B cell (primary cell): ENCODE measurements around the gene LRP1. TPM values are rescaled to one million over a fixed set of nuclear protein-coding genes. Genes with fewer than 3 reads are reported as not detected.

ENCODE experiments used
- ATAC-seq: fragments of 200-7000 bp; cut with Tn5 transposase; one replicate; pipeline ENCODE4 v1.10.0; 2021; ENCODE audit warnings: low read depth, mild to moderate bottlenecking, moderate number of reproducible peaks, moderate library complexity
- CTCF ChIA-PET: fragments of 350-600 bp; sonication (Branson Sonifier 250); formaldehyde crosslinking; loops from one replicate; lab custom pipeline; 2021; ENCODE audit warnings: antibody characterized with exemption, inconsistent platforms; lab: Charles Lee
- POLR2A ChIA-PET: fragments of 350-600 bp; sonication (Branson Sonifier 250); formaldehyde crosslinking; loops from one replicate; lab custom pipeline; 2021; ENCODE audit warnings: antibody characterized with exemption; lab: Charles Lee
- DNase-seq: peaks from one replicate; pipeline ENCODE4 v3.0.0; 2013
- H2AFZ ChIP-seq: 2 replicates; pipeline ENCODE4 v1.6.1; 2012; ENCODE audit warnings: mild to moderate bottlenecking, low read depth, low read length; ENCODE audit not compliant: insufficient read depth, poor library complexity, severe bottlenecking
- H3K27ac ChIP-seq, 2 donors: 1 replicate in 1 of 2; 2 replicates in 1 of 2; pipeline ENCODE4 v1.5.1; 2012 to 2013; ENCODE audit warnings: low read length in 2 of 2, mild to moderate bottlenecking in 2 of 2, moderate library complexity in 1 of 2
- H3K27me3 ChIP-seq, 4 experiments: fragments of 200-600 bp in 1 of 4; sonication (generic) in 1 of 4; replicated peaks in 1 of 4; 1 replicate in 2 of 4; 2 replicates in 2 of 4; pipeline versions ENCODE4 v1.6.1 to v1.7.0; 2013 to 2016; ENCODE audit warnings: low read length in 3 of 4, mild to moderate bottlenecking in 2 of 4, mixed read lengths in 1 of 4, moderate library complexity in 1 of 4; ENCODE audit not compliant: insufficient read depth in 4 of 4, control insufficient read depth in 3 of 4; ENCODE audit errors: control extremely low read depth in 1 of 4
- H3K36me3 ChIP-seq, 2 experiments: replicated peaks in 1 of 2; 1 replicate in 1 of 2; 2 replicates in 1 of 2; pipeline versions ENCODE4 v1.6.1 to v1.7.1; 2013; ENCODE audit warnings: low read length in 1 of 2; ENCODE audit not compliant: insufficient read depth in 2 of 2, control insufficient read depth in 1 of 2; ENCODE audit errors: control extremely low read depth in 1 of 2, extremely low read depth in 1 of 2
- H3K4me1 ChIP-seq, 2 donors: fragments of 200-600 bp in 1 of 2; sonication (generic) in 1 of 2; 1 replicate in 1 of 2; 2 replicates in 1 of 2; pipeline versions ENCODE4 v1.5.1 to v1.6.1; 2013 to 2017; ENCODE audit warnings: low read length in 2 of 2; ENCODE audit not compliant: control insufficient read depth in 2 of 2, insufficient read depth in 2 of 2
- H3K4me2 ChIP-seq: replicated peaks from 2 replicates; pipeline ENCODE3; 2012; ENCODE audit warnings: mild to moderate bottlenecking, low read depth, low read length; ENCODE audit not compliant: poor library complexity, severe bottlenecking
- H3K4me3 ChIP-seq, 5 experiments: fragments of 200-600 bp in 1 of 5; sonication (generic) in 1 of 5; 1 replicate in 3 of 5; 2 replicates in 2 of 5; pipeline versions ENCODE4 v1.5.1 to v1.7.0; 2011 to 2016; ENCODE audit warnings: low read length in 4 of 5, mild to moderate bottlenecking in 4 of 5, low read depth in 2 of 5, control low read depth in 1 of 5, moderate library complexity in 1 of 5; ENCODE audit not compliant: insufficient read depth in 1 of 5; ENCODE audit errors: control extremely low read depth in 1 of 5, extremely low read depth in 1 of 5
- H3K79me2 ChIP-seq: fragments of 200-600 bp; sonication (generic); one replicate; pipeline ENCODE4 v1.6.0; 2016; ENCODE audit warnings: low read length; ENCODE audit not compliant: control insufficient read depth, insufficient read depth
- H3K9ac ChIP-seq: fragments of 200-600 bp; sonication (generic); 2 replicates; pipeline ENCODE4 v1.6.1; 2017; ENCODE audit warnings: mild to moderate bottlenecking, low read length, moderate library complexity
- H3K9me3 ChIP-seq, 3 donors: one replicate each; pipeline versions ENCODE4 v1.6.1 to v1.7.1; 2013; ENCODE audit warnings: low read length in 2 of 3; ENCODE audit not compliant: control insufficient read depth in 2 of 3, insufficient read depth in 1 of 3; ENCODE audit errors: control extremely low read depth in 1 of 3
- H4K20me1 ChIP-seq: 2 replicates; pipeline ENCODE4 v1.6.0; 2012; ENCODE audit warnings: mild to moderate bottlenecking, low read length; ENCODE audit not compliant: insufficient read depth, control insufficient read depth, poor library complexity, severe bottlenecking
- H3K27ac Mint-ChIP-seq: one replicate; pipeline ENCODE4 v1.8.0; 2021; ENCODE audit warnings: mixed read lengths
- H3K27me3 Mint-ChIP-seq: one replicate; pipeline ENCODE4 v1.8.0; 2021; ENCODE audit warnings: mixed read lengths
- H3K4me1 Mint-ChIP-seq: one replicate; pipeline ENCODE4 v1.8.0; 2021; ENCODE audit warnings: mixed read lengths
- H3K4me3 Mint-ChIP-seq: one replicate; pipeline ENCODE4 v1.8.0; 2021; ENCODE audit warnings: mixed read lengths
- H3K9me3 Mint-ChIP-seq: one replicate; pipeline ENCODE4 v1.8.0; 2022; ENCODE audit warnings: mixed read lengths; ENCODE audit not compliant: insufficient read depth
- EZH2 ChIP-seq: IDR thresholded peaks from 2 replicates; pipeline ENCODE4 v1.6.1; 2012; ENCODE audit warnings: borderline replicate concordance, low read depth, mild to moderate bottlenecking, moderate library complexity, low read length; ENCODE audit not compliant: insufficient read depth, poor library complexity, severe bottlenecking
- WGBS: methylation state at CpG from one replicate; pipeline ENCODE4 v1.1.5; 2013; ENCODE audit warnings: missing lambda C conversion rate; ENCODE audit not compliant: insufficient coverage; 5-methylcytosine and 5-hydroxymethylcytosine counted together
- intact Hi-C: fragments of 100-400 bp; cut with micrococcal nuclease; formaldehyde crosslinking; loops from one replicate; pipeline ENCODE4 v1.10.0; 2022
- polyA plus RNA-seq: library from polyadenylated mRNA; depleted of rRNA; stranded (reverse); fragments of >200 nt; gene quantifications from 2 replicates; pipeline ENCODE4 v1.2.3, GENCODE V29; 2012
- total RNA-seq, 2 donors: library from RNA; stranded (reverse); fragments of 120-200 nt in 1 of 2; gene quantifications; 1 replicate in 1 of 2; 2 replicates in 1 of 2; pipeline versions ENCODE4 v1.2.3 to v1.2.4, GENCODE V29; 2013 to 2022
- TF ChIP-seq, protein P1 (sequence below): fragments of 200-600 bp; IDR thresholded peaks from one replicate; pipeline ENCODE4 v1.8.0; 2022; ENCODE audit warnings: antibody characterized with exemption, mild to moderate bottlenecking

The LRP1 gene
- total and polyA plus RNA-seq, 2 donors (not counting 1 experiment from before 2014, with no cell fraction given): 2.0 to 4.1 TPM

DNA sequence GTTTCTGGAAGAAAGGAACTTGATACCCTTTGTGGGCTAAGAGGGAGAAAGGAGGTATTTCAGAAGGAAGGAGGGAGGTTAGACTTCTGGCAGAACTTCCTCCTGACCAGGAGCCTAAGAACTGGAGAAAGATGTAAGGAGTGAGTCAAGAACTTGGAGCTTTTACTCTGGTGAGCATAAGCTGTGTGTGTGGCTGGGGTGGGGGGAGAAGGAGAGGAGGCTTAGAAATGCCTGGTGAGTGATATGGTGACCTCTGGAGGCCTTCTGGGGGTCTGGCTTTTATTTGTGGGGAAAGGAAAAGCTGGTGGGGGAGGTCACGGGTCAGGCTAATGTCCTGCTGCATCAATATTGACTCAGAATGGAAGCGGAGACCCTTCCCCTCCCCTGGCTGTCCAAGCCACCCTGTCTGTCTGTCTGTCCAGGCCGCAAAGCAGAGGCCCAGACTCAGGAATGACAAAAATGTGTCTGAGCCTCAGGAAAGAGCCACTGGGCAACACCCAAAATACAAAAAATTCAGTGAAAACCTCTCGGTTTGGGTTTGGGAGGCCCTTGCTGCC lies 4.8 kb downstream of the LRP1 start:
- Histone ChIP-seq H3K36me3 (no peaks in the 10 kb centered on the region), H3K4me2 (no peak overlapping the region), H3K9ac (no peak overlapping the region), H3K27ac (no peak overlapping the region), H3K79me2 (no peaks in the 10 kb centered on the region), H2AFZ (no peak overlapping the region), H4K20me1 (no peaks in the 10 kb centered on the region), H3K4me3 (no peak overlapping the region), H3K9me3 (no peaks in the 10 kb centered on the region), H3K4me1 (peaks cover 6 to 8% of the 10 kb centered on the region in 2 donors), H3K27me3 (peaks cover 0 to 13% (median 3%) of the 10 kb centered on the region in 4 experiments)
- 92% methylated on average over 3 of the region's 4 CpGs for WGBS
- DNase-seq (no peak), ATAC-seq (no peak)
- ChIA-PET CTCF (interaction anchor here (0.5 to 1.1 kb wide), 2 partner anchors 31 to 41 kb away, joined by 3 to 6 read pairs; no protein-coding TSS in a partner anchor), POLR2A (no interaction called here)
- TF ChIP-seq EZH2: no peak
- TF ChIP-seq, protein P1, sequence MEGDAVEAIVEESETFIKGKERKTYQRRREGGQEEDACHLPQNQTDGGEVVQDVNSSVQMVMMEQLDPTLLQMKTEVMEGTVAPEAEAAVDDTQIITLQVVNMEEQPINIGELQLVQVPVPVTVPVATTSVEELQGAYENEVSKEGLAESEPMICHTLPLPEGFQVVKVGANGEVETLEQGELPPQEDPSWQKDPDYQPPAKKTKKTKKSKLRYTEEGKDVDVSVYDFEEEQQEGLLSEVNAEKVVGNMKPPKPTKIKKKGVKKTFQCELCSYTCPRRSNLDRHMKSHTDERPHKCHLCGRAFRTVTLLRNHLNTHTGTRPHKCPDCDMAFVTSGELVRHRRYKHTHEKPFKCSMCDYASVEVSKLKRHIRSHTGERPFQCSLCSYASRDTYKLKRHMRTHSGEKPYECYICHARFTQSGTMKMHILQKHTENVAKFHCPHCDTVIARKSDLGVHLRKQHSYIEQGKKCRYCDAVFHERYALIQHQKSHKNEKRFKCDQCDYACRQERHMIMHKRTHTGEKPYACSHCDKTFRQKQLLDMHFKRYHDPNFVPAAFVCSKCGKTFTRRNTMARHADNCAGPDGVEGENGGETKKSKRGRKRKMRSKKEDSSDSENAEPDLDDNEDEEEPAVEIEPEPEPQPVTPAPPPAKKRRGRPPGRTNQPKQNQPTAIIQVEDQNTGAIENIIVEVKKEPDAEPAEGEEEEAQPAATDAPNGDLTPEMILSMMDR: no peak
- intact Hi-C loops: no loop called here
- Mint-ChIP-seq H3K9me3 (no peaks in the 10 kb centered on the region), H3K4me3 (no peak overlapping the region), H3K4me1 (peaks cover 9% of the 10 kb centered on the region), H3K27ac (no peak overlapping the region), H3K27me3 (peaks cover 14% of the 10 kb centered on the region)

DNA sequence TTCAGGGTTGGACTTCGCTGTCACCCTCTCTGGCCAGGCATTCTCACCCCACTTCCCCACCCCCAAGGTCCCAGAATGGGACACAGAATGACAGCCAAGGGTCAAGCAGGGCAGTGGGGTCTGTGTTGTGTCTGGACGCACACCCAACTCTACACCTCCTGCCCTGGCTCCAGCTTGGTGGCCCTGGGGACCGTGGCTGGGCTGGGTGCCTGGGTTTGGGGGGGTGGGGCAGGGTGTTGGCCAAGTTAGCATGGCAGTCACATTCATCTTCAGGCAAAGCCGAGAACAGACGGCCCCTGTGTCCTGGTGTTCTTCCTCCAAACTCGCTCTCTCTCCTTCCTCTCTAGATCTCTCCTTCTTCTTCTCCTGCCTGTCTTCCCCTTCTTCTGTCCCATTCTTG lies 5.6 kb downstream of the LRP1 start:
- H3K9ac ChIP-seq: no peak overlapping the region
- H2AFZ ChIP-seq: no peak overlapping the region
- H3K36me3 ChIP-seq: no peaks in the 10 kb centered on the region
- TF ChIP-seq, protein P1: no peak
- TF ChIP-seq EZH2: no peak
- no peak for DNase-seq
- peaks cover 0 to 9% (median 3%) of the 10 kb centered on the region in 4 experiments for H3K27me3 ChIP-seq
- Mint-ChIP-seq H3K9me3 (no peaks in the 10 kb centered on the region), H3K4me1 (peaks cover 9% of the 10 kb centered on the region), H3K27ac (no peak overlapping the region), H3K27me3 (peaks cover 14% of the 10 kb centered on the region), H3K4me3 (no peak overlapping the region)
- 82% methylated on average over 4 of the region's 6 CpGs for WGBS
- no peak overlapping the region for H3K27ac ChIP-seq
- H3K9me3 ChIP-seq: no peaks in the 10 kb centered on the region
- H3K79me2 ChIP-seq: no peaks in the 10 kb centered on the region
- ATAC-seq: no peak
- H3K4me2 ChIP-seq: no peak overlapping the region
- H4K20me1 ChIP-seq: no peaks in the 10 kb centered on the region
- peaks cover 2 to 3% of the 10 kb centered on the region in 2 donors for H3K4me1 ChIP-seq
- CTCF ChIA-PET: interaction anchor here (1.9 kb wide), 1 partner anchor 10 kb away, joined by 6 read pairs; no protein-coding TSS in a partner anchor
- H3K4me3 ChIP-seq: no peak overlapping the region
- POLR2A ChIA-PET: no interaction called here
- intact Hi-C loops: no loop called here
